Astrocyte (in vitro differentiated cells and primary cell): ENCODE results near the gene NPC1L1. TPM values are rescaled to one million over a fixed set of nuclear protein-coding genes. Genes with fewer than 3 reads are reported as not detected.

Source experiments
- DNase-seq: peaks from one replicate; pipeline ENCODE4 v3.0.0-alpha.2; 2010; ENCODE audit warnings: low read depth
- FAIRE-seq: peaks from 2 replicates; lab custom pipeline; 2011; peaks lifted over from hg19 to GRCh38; lab: Jason Lieb, UNC
- H2AFZ ChIP-seq: 2 replicates; pipeline ENCODE4 v1.6.0; 2012; ENCODE audit warnings: low read depth, low read length, inconsistent platforms
- H3K27ac ChIP-seq: 2 replicates; pipeline ENCODE4 v1.5.1; 2011; ENCODE audit warnings: low read depth, low read length, inconsistent platforms
- H3K27me3 ChIP-seq: 2 replicates; pipeline ENCODE4 v1.6.0; 2011; ENCODE audit warnings: low read length, inconsistent platforms; ENCODE audit not compliant: insufficient read depth
- H3K36me3 ChIP-seq: 2 replicates; pipeline ENCODE4 v1.5.1; 2011; ENCODE audit warnings: low read length, inconsistent platforms; ENCODE audit not compliant: insufficient read depth
- H3K4me1 ChIP-seq: 2 replicates; pipeline ENCODE4 v1.5.1; 2011; ENCODE audit warnings: low read length, inconsistent platforms; ENCODE audit not compliant: insufficient read depth
- H3K4me2 ChIP-seq: 2 replicates; pipeline ENCODE4 v1.6.0; 2012; ENCODE audit warnings: low read length, inconsistent platforms
- H3K4me3 ChIP-seq: 2 replicates; pipeline ENCODE4 v1.5.1; 2011; ENCODE audit warnings: low read depth, mild to moderate bottlenecking, low read length, inconsistent platforms; ENCODE audit not compliant: insufficient read depth
- H3K79me2 ChIP-seq: 2 replicates; pipeline ENCODE4 v1.6.0; 2012; ENCODE audit warnings: mild to moderate bottlenecking, low read length, inconsistent platforms; ENCODE audit not compliant: insufficient read depth
- H3K9ac ChIP-seq: 2 replicates; pipeline ENCODE4 v1.6.0; 2012; ENCODE audit warnings: mild to moderate bottlenecking, low read length, inconsistent platforms
- H3K9me3 ChIP-seq: 2 replicates; pipeline ENCODE4 v1.5.1; 2012; ENCODE audit warnings: low read depth, mild to moderate bottlenecking, low read length, inconsistent platforms; ENCODE audit not compliant: insufficient read depth
- H4K20me1 ChIP-seq: 2 replicates; pipeline ENCODE4 v1.6.0; 2012; ENCODE audit warnings: low read length, inconsistent platforms; ENCODE audit not compliant: insufficient read depth
- H3K27ac Mint-ChIP-seq: one replicate; pipeline ENCODE4 v1.8.0; 2021; ENCODE audit warnings: mild to moderate bottlenecking, mixed read lengths; ENCODE audit not compliant: unreplicated experiment
- H3K27me3 Mint-ChIP-seq: one replicate; pipeline ENCODE4 v1.8.0; 2021; ENCODE audit warnings: low read depth, mixed read lengths; ENCODE audit not compliant: unreplicated experiment
- H3K36me3 Mint-ChIP-seq: one replicate; pipeline ENCODE4 v1.8.0; 2021; ENCODE audit warnings: low read depth, mixed read lengths; ENCODE audit not compliant: unreplicated experiment
- H3K4me1 Mint-ChIP-seq: one replicate; pipeline ENCODE4 v1.8.0; 2021; ENCODE audit warnings: low read depth, mixed read lengths; ENCODE audit not compliant: unreplicated experiment
- H3K4me3 Mint-ChIP-seq: one replicate; pipeline ENCODE4 v1.8.0; 2021; ENCODE audit warnings: mild to moderate bottlenecking, moderate library complexity, mixed read lengths; ENCODE audit not compliant: unreplicated experiment
- H3K9me3 Mint-ChIP-seq: one replicate; pipeline ENCODE4 v1.8.0; 2021; ENCODE audit warnings: mild to moderate bottlenecking, mixed read lengths; ENCODE audit not compliant: unreplicated experiment
- EZH2 ChIP-seq: IDR thresholded peaks from 2 replicates; pipeline ENCODE4 v1.6.1; 2012; ENCODE audit warnings: mild to moderate bottlenecking, low read length, inconsistent platforms; ENCODE audit not compliant: insufficient read depth
- total RNA-seq: library from RNA; stranded (reverse); gene quantifications from 2 replicates; pipeline ENCODE4 v1.2.1, GENCODE V29; 2021
- TF ChIP-seq, protein P1 (sequence below): IDR thresholded peaks from 2 replicates; pipeline ENCODE4 v1.5.1; 2011; ENCODE audit warnings: low read depth, mild to moderate bottlenecking, inconsistent platforms, low read length, moderate library complexity; ENCODE audit not compliant: insufficient read depth

Gene NPC1L1
- total RNA-seq, 1 donor from 2014 or later, result 0.07 TPM

DNA sequence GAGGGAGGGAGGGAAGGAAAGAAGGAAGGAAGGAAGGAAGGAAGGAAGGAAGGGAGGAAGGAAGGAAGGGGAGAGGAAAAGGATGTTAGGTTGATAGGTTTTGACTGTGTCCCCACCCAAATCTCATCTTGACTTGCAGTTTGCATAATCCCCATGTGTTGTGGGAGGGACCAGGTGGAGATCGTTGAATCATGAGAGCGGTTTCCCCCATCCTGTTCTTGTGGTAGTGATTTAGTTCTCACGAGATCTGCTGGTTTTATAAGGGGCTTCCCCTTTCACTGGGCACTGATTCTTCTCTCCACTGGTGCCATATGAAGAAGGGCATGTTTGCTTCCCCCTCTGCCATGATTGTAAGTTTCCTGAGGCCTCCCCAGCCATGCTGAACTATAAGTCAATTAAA, 35.5 kb downstream of the NPC1L1 start:
- no peaks in the 10 kb centered on the region for H3K9me3 ChIP-seq
- no peak overlapping the region for H3K4me3 Mint-ChIP-seq
- H3K4me3 ChIP-seq, result no peak overlapping the region
- no peaks in the 10 kb centered on the region for H3K36me3 Mint-ChIP-seq
- H3K4me1 ChIP-seq, result no peaks in the 10 kb centered on the region
- H3K4me1 Mint-ChIP-seq, result no peaks in the 10 kb centered on the region
- no peaks in the 10 kb centered on the region for H4K20me1 ChIP-seq
- no peak for FAIRE-seq
- no peak overlapping the region for H2AFZ ChIP-seq
- no peaks in the 10 kb centered on the region for H3K36me3 ChIP-seq
- TF ChIP-seq, protein P1, sequence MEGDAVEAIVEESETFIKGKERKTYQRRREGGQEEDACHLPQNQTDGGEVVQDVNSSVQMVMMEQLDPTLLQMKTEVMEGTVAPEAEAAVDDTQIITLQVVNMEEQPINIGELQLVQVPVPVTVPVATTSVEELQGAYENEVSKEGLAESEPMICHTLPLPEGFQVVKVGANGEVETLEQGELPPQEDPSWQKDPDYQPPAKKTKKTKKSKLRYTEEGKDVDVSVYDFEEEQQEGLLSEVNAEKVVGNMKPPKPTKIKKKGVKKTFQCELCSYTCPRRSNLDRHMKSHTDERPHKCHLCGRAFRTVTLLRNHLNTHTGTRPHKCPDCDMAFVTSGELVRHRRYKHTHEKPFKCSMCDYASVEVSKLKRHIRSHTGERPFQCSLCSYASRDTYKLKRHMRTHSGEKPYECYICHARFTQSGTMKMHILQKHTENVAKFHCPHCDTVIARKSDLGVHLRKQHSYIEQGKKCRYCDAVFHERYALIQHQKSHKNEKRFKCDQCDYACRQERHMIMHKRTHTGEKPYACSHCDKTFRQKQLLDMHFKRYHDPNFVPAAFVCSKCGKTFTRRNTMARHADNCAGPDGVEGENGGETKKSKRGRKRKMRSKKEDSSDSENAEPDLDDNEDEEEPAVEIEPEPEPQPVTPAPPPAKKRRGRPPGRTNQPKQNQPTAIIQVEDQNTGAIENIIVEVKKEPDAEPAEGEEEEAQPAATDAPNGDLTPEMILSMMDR, result no peak
- TF ChIP-seq EZH2, result no peak
- no peak for DNase-seq
- no peak overlapping the region for H3K9ac ChIP-seq
- no peak overlapping the region for H3K4me2 ChIP-seq
- H3K27me3 ChIP-seq, result peaks cover 9% of the 10 kb centered on the region
- no peak overlapping the region for H3K27ac ChIP-seq
- H3K79me2 ChIP-seq, result no peaks in the 10 kb centered on the region
- H3K27me3 Mint-ChIP-seq, result peaks cover 21% of the 10 kb centered on the region
- peaks cover 11% of the 10 kb centered on the region for H3K9me3 Mint-ChIP-seq
- no peak overlapping the region for H3K27ac Mint-ChIP-seq

DNA sequence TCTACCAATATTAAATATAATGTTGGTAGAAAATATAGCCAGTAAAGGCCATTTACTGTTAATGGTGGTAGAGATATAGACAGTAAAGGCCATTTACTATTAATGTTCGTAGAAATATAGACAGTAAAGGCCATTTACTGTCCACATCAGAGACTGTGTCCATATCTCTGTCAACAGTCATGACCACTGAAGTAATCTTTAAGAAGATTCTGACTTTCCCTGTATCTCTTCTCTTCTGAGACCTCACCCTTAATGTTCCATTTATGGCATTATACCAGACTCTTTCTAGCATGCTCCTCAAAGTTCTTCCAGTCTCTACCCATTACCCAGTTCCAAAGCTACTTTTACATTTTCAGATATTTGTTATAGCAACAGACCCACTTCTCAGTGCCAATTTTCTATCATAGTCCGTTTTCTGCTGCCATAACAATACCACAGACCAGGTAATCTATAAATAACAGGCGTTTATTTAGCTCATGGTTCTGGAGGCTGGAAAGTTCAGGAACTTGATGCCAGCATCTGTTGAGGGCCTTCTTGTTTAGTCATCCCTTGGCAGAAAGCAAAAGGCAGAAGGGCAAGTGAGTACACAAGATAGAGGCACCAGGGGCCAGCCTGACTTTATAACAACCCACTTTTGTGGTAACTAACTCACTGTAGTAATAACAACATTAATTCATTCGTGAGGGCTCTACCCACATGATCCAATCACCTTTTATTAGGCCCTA, 42.7 kb downstream of the NPC1L1 start:
- Mint-ChIP-seq H3K36me3 (no peaks in the 10 kb centered on the region), H3K4me1 (no peaks in the 10 kb centered on the region)
- H2AFZ ChIP-seq, result no peak overlapping the region

More for the DNA sequence above, 42.7 kb downstream of the NPC1L1 start:
- Mint-ChIP-seq H3K27ac (no peak overlapping the region), H3K27me3 (peaks cover 9% of the 10 kb centered on the region), H3K9me3 (peaks cover 2% of the 10 kb centered on the region), H3K4me3 (no peak overlapping the region)
- DNase-seq, result no peak
- Histone ChIP-seq H3K27ac (no peak overlapping the region), H3K27me3 (peaks cover 13% of the 10 kb centered on the region), H3K4me3 (no peak overlapping the region), H3K4me2 (no peak overlapping the region), H3K9ac (no peak overlapping the region), H3K36me3 (no peaks in the 10 kb centered on the region), H3K4me1 (no peaks in the 10 kb centered on the region), H4K20me1 (no peaks in the 10 kb centered on the region), H3K9me3 (no peaks in the 10 kb centered on the region), H3K79me2 (no peaks in the 10 kb centered on the region)
- no peak for TF ChIP-seq EZH2
- TF ChIP-seq, protein P1, result no peak
- no peak for FAIRE-seq
